Type B pancreatic cell (in vitro differentiated cells): ENCODE data around the gene PDE6A. TPM values are rescaled to one million over a fixed set of nuclear protein-coding genes. Genes with fewer than 3 reads are reported as not detected.

Experiments
- DNase-seq: peaks from one replicate; pipeline ENCODE4 v3.0.0; 2021; ENCODE audit warnings: mixed read lengths; ENCODE audit not compliant: unreplicated experiment; ENCODE audit errors: extremely low spot score
- H3K27ac Mint-ChIP-seq: 2 replicates; pipeline ENCODE4 v1.8.0; 2021; ENCODE audit warnings: mild to moderate bottlenecking, mixed read lengths
- H3K27me3 Mint-ChIP-seq: 2 replicates; pipeline ENCODE4 v1.8.0; 2021; ENCODE audit warnings: mixed read lengths
- H3K36me3 Mint-ChIP-seq: 2 replicates; pipeline ENCODE4 v1.8.0; 2021; ENCODE audit warnings: mixed read lengths
- H3K4me1 Mint-ChIP-seq: one replicate; pipeline ENCODE4 v1.8.0; 2021; ENCODE audit warnings: mixed read lengths; ENCODE audit not compliant: unreplicated experiment
- H3K4me3 Mint-ChIP-seq: 2 replicates; pipeline ENCODE4 v1.8.0; 2021; ENCODE audit warnings: mild to moderate bottlenecking, mixed read lengths
- H3K9me3 Mint-ChIP-seq: 2 replicates; pipeline ENCODE4 v1.8.0; 2021; ENCODE audit warnings: mixed read lengths
- CTCF ChIP-seq: fragments of 200-600 bp; sonication (generic); conservative IDR thresholded peaks from 2 replicates; pipeline ENCODE4 v1.5.0; 2021; ENCODE audit warnings: antibody characterized with exemption, mild to moderate bottlenecking
- total RNA-seq: library from RNA; stranded (reverse); gene quantifications from 2 replicates; pipeline ENCODE4 v1.2.1, GENCODE V29; 2021; ENCODE audit warnings: low replicate concordance

The PDE6A gene
- total RNA-seq, 1 donor from 2014 or later, result not detected

GRCh38 chr5:149871471-149871870 lies 73.1 kb downstream of the PDE6A start:
- Mint-ChIP-seq H3K4me1 (peaks cover 7% of the 10 kb centered on the region), H3K27ac (no peak overlapping the region), H3K27me3 (peaks cover 8% of the 10 kb centered on the region), H3K36me3 (no peaks in the 10 kb centered on the region), H3K9me3 (no peaks in the 10 kb centered on the region), H3K4me3 (no peak overlapping the region)
- no peak for DNase-seq
- TF ChIP-seq CTCF, result no peak

DNA sequence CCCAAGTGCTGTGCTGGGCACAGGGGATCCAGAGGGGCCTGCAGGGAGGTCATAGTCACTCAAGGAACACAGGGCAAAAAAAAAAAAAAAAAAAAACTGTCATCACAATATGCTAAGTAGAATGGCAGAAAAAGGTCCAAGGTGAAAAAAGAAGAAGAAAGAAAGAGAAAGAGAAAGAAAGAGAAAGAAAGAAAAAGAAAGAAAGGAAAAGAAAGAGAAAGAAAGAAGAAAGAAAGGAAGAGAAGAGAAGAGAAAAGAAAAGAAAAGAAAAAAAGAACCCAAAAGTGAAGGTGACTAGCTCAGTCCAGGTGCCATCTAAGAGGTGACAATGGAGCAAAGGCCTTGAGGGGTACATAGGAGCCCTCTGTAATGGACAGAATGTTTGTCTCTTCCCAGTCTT lies 73.9 kb downstream of the PDE6A start:
- H3K36me3 Mint-ChIP-seq, result no peaks in the 10 kb centered on the region
- peaks cover 7% of the 10 kb centered on the region for H3K4me1 Mint-ChIP-seq
- H3K4me3 Mint-ChIP-seq, result no peak overlapping the region
- peaks cover 5% of the 10 kb centered on the region for H3K9me3 Mint-ChIP-seq
- DNase-seq, result no peak
- peaks cover 11% of the 10 kb centered on the region for H3K27me3 Mint-ChIP-seq
- H3K27ac Mint-ChIP-seq, result no peak overlapping the region
- TF ChIP-seq CTCF, result no peak

GRCh38 chr5:149870232-149870631 lies 74.4 kb downstream of the PDE6A start:
- DNase-seq, result no peak
- no peak overlapping the region for H3K27ac Mint-ChIP-seq
- H3K4me1 Mint-ChIP-seq, result peaks cover 7% of the 10 kb centered on the region
- no peak overlapping the region for H3K4me3 Mint-ChIP-seq
- TF ChIP-seq CTCF, result no peak
- H3K36me3 Mint-ChIP-seq, result no peaks in the 10 kb centered on the region
- H3K27me3 Mint-ChIP-seq, result peaks cover 11% of the 10 kb centered on the region
- peaks cover 5% of the 10 kb centered on the region for H3K9me3 Mint-ChIP-seq

- Mint-ChIP-seq H3K9me3 (peaks cover 5% of the 10 kb centered on the region), H3K27me3 (peaks cover 11% of the 10 kb centered on the region), H3K4me3 (no peak overlapping the region), H3K36me3 (no peaks in the 10 kb centered on the region), H3K27ac (no peak overlapping the region), H3K4me1 (peaks cover 7% of the 10 kb centered on the region)
- TF ChIP-seq CTCF, result no peak
- DNase-seq, result no peak
These were observed 75.2 kb downstream of the PDE6A start for GRCh38 chr5:149869411-149869821.

DNA sequence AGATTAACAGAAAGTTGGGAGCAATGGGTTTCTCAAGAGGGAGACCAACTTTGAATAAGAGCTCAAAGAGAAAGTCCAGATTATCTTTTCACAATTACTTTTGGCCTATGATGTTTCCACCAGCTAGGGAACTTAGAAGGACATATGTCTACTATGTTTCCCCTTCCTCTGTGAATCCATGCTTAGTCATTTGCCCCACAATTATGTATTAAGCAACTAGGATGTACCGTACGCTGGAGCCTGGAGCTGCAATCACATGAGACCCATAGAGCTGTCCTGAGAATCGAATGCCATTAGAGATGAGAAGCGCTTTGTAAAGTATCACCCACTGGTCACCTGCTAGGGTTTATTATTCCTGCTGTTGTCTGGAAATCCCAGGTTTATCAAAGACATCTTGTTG lies 78.8 kb downstream of the PDE6A start:
- Mint-ChIP-seq H3K9me3 (peaks cover 5% of the 10 kb centered on the region), H3K27me3 (peaks cover 3% of the 10 kb centered on the region), H3K4me3 (no peak overlapping the region), H3K4me1 (peaks cover 4% of the 10 kb centered on the region), H3K36me3 (no peaks in the 10 kb centered on the region), H3K27ac (no peak overlapping the region)
- no peak for TF ChIP-seq CTCF
- no peak for DNase-seq

DNA sequence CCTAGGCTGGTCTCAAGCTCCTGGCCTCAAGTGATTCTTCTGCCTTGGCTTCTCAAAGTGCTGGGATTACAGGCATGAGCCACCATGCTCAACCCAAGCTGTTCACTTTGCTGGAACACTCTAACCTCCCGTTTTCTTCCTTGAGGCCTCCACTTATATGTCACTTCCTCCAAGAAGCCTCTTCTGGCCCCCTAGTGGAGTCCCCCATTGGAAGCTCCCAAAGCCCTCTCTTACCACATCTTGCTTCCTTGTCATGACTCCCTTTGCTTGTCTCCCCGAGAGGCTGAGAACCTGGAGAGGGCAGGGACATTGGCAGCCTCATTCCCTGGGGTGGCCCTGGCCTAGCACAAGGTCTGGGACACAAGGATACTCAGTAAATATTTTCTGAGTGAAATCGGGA lies 80.8 kb downstream of the PDE6A start:
- Mint-ChIP-seq H3K4me3 (no peak overlapping the region), H3K9me3 (peaks cover 5% of the 10 kb centered on the region), H3K27me3 (peaks cover 3% of the 10 kb centered on the region), H3K36me3 (no peaks in the 10 kb centered on the region), H3K27ac (no peak overlapping the region), H3K4me1 (no peaks in the 10 kb centered on the region)
- no peak for DNase-seq
- TF ChIP-seq CTCF, result no peak
